Neural cell (in vitro differentiated cells): ENCODE results near the gene TOR1AIP1. TPM values are rescaled to one million over a fixed set of nuclear protein-coding genes. Genes with fewer than 3 reads are reported as not detected.

Experiments
- H2AFZ ChIP-seq: fragments of 200-600, 300-800 bp; sonication (generic), shearing (Covaris generic); 2 replicates; pipeline ENCODE4 v1.6.0; 2014; ENCODE audit warnings: low read depth, mild to moderate bottlenecking, antibody characterized with exemption, low read length, moderate library complexity
- H3F3A ChIP-seq: fragments of 200-600 bp; shearing (Covaris generic); 2 replicates; pipeline ENCODE4 v1.6.1; 2016; ENCODE audit warnings: mild to moderate bottlenecking, moderate library complexity, mixed read lengths, antibody characterized with exemption, low read length; ENCODE audit not compliant: insufficient read depth, poor library complexity, severe bottlenecking
- H3K27ac ChIP-seq: fragments of 200-600, 300-800 bp; sonication (generic), shearing (Covaris generic); 2 replicates; pipeline ENCODE4 v1.5.1; 2014; ENCODE audit warnings: mild to moderate bottlenecking, low read length, moderate library complexity
- H3K27me3 ChIP-seq: fragments of 300-800, 200-600 bp; sonication (generic), shearing (Covaris generic); 2 replicates; pipeline ENCODE4 v1.6.0; 2014; ENCODE audit warnings: mild to moderate bottlenecking, low read depth, low read length, moderate library complexity; ENCODE audit not compliant: insufficient read depth
- H3K36me3 ChIP-seq: fragments of 300-800, 200-600 bp; sonication (generic), shearing (Covaris generic); 2 replicates; pipeline ENCODE4 v1.5.1; 2014; ENCODE audit warnings: mild to moderate bottlenecking, antibody characterized with exemption, low read length, moderate library complexity; ENCODE audit not compliant: insufficient read depth
- H3K4me2 ChIP-seq: fragments of 300-800, 200-600 bp; sonication (generic), shearing (Covaris generic); 2 replicates; pipeline ENCODE4 v1.6.0; 2014; ENCODE audit warnings: mild to moderate bottlenecking, low read length
- H3K4me3 ChIP-seq: fragments of 300-800, 200-600 bp; sonication (generic), shearing (Covaris generic); 2 replicates; pipeline ENCODE4 v1.5.1; 2014; ENCODE audit warnings: mild to moderate bottlenecking, low read length, moderate library complexity
- H3K79me2 ChIP-seq: fragments of 200-600 bp; shearing (Covaris generic); replicated peaks from 2 replicates; pipeline ENCODE4 v1.6.0; 2014; ENCODE audit warnings: mild to moderate bottlenecking, low read length, moderate library complexity; ENCODE audit not compliant: insufficient read depth
- H3K9ac ChIP-seq: fragments of 300-800, 200-600 bp; sonication (generic), shearing (Covaris generic); 2 replicates; pipeline ENCODE4 v1.6.1; 2016; ENCODE audit warnings: mild to moderate bottlenecking, low read length, mixed read lengths
- H3K9me2 ChIP-seq: fragments of 200-600 bp; shearing (Covaris generic); 2 replicates; pipeline ENCODE4 v1.6.1; 2016; ENCODE audit warnings: mild to moderate bottlenecking, low read length, mixed read lengths; ENCODE audit not compliant: insufficient read depth
- H3K9me3 ChIP-seq: fragments of 200-600, 300-800 bp; sonication (generic), shearing (Covaris generic); 2 replicates; pipeline ENCODE4 v1.6.1; 2016; ENCODE audit warnings: mild to moderate bottlenecking, mixed run types, low read length, moderate library complexity, mixed read lengths
- H4K20me1 ChIP-seq: fragments of 200-600 bp; shearing (Covaris generic); 2 replicates; pipeline ENCODE4 v1.6.1; 2016; ENCODE audit warnings: mild to moderate bottlenecking, mixed run types; ENCODE audit not compliant: insufficient read depth
- EP300 ChIP-seq: fragments of 450-650 bp; conservative IDR thresholded peaks from 2 replicates; pipeline ENCODE4 v1.6.1; 2014; ENCODE audit warnings: antibody characterized with exemption, mild to moderate bottlenecking, moderate library complexity; ENCODE audit not compliant: poor library complexity, severe bottlenecking
- EZH2 ChIP-seq: fragments of 200-600, 300-800 bp; shearing (Covaris generic), sonication (generic); IDR thresholded peaks from 2 replicates; pipeline ENCODE4 v1.6.1; 2014; ENCODE audit warnings: antibody characterized with exemption, low read length, borderline replicate concordance, mild to moderate bottlenecking; ENCODE audit not compliant: insufficient read depth, poor library complexity, severe bottlenecking
- MXI1 ChIP-seq: fragments of 450-650 bp; conservative IDR thresholded peaks from 2 replicates; pipeline ENCODE4 v1.6.1; 2014; ENCODE audit warnings: antibody characterized with exemption, mild to moderate bottlenecking; ENCODE audit not compliant: poor library complexity, severe bottlenecking
- POLR2AphosphoS5 ChIP-seq: IDR thresholded peaks from 2 replicates; pipeline ENCODE4 v1.6.1; 2012
- RAD21 ChIP-seq: fragments of 450-650 bp; conservative IDR thresholded peaks from 2 replicates; pipeline ENCODE4 v1.6.1; 2014; ENCODE audit warnings: antibody characterized with exemption, mild to moderate bottlenecking, moderate library complexity
- SMC3 ChIP-seq: fragments of 450-650 bp; conservative IDR thresholded peaks from 2 replicates; pipeline ENCODE4 v1.6.1; 2014; ENCODE audit warnings: antibody characterized with exemption, mild to moderate bottlenecking, moderate library complexity; ENCODE audit not compliant: poor library complexity
- TAF1 ChIP-seq: IDR thresholded peaks from 2 replicates; pipeline ENCODE4 v1.6.1; 2012; ENCODE audit warnings: low read depth
- polyA plus RNA-seq: library from polyadenylated mRNA; depleted of rRNA; stranded (reverse); fragments of >200 nt; gene quantifications from 2 replicates; pipeline ENCODE4 v1.2.3, GENCODE V29; 2014
- TF ChIP-seq, protein P1 (sequence below): fragments of 450-650 bp; IDR thresholded peaks from 2 replicates; pipeline ENCODE4 v1.5.1; 2014; ENCODE audit warnings: antibody characterized with exemption, mild to moderate bottlenecking, moderate library complexity; ENCODE audit not compliant: poor library complexity, severe bottlenecking
- TF ChIP-seq, protein P2 (sequence below): IDR thresholded peaks from 2 replicates; pipeline ENCODE4 v1.6.1; 2012; ENCODE audit warnings: borderline replicate concordance

The TOR1AIP1 gene
- polyA plus RNA-seq, 1 donor from 2014 or later = 10.4 TPM

- peaks cover 4% of the 10 kb centered on the region for H3K36me3 ChIP-seq
- H3K9me2 ChIP-seq = no peaks in the 10 kb centered on the region
- no peak for TF ChIP-seq EZH2
- TF ChIP-seq EP300 = no peak
- TF ChIP-seq TAF1 = no peak
- TF ChIP-seq, protein P1, sequence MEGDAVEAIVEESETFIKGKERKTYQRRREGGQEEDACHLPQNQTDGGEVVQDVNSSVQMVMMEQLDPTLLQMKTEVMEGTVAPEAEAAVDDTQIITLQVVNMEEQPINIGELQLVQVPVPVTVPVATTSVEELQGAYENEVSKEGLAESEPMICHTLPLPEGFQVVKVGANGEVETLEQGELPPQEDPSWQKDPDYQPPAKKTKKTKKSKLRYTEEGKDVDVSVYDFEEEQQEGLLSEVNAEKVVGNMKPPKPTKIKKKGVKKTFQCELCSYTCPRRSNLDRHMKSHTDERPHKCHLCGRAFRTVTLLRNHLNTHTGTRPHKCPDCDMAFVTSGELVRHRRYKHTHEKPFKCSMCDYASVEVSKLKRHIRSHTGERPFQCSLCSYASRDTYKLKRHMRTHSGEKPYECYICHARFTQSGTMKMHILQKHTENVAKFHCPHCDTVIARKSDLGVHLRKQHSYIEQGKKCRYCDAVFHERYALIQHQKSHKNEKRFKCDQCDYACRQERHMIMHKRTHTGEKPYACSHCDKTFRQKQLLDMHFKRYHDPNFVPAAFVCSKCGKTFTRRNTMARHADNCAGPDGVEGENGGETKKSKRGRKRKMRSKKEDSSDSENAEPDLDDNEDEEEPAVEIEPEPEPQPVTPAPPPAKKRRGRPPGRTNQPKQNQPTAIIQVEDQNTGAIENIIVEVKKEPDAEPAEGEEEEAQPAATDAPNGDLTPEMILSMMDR = no peak
- no peak for TF ChIP-seq POLR2AphosphoS5
- TF ChIP-seq, protein P2, sequence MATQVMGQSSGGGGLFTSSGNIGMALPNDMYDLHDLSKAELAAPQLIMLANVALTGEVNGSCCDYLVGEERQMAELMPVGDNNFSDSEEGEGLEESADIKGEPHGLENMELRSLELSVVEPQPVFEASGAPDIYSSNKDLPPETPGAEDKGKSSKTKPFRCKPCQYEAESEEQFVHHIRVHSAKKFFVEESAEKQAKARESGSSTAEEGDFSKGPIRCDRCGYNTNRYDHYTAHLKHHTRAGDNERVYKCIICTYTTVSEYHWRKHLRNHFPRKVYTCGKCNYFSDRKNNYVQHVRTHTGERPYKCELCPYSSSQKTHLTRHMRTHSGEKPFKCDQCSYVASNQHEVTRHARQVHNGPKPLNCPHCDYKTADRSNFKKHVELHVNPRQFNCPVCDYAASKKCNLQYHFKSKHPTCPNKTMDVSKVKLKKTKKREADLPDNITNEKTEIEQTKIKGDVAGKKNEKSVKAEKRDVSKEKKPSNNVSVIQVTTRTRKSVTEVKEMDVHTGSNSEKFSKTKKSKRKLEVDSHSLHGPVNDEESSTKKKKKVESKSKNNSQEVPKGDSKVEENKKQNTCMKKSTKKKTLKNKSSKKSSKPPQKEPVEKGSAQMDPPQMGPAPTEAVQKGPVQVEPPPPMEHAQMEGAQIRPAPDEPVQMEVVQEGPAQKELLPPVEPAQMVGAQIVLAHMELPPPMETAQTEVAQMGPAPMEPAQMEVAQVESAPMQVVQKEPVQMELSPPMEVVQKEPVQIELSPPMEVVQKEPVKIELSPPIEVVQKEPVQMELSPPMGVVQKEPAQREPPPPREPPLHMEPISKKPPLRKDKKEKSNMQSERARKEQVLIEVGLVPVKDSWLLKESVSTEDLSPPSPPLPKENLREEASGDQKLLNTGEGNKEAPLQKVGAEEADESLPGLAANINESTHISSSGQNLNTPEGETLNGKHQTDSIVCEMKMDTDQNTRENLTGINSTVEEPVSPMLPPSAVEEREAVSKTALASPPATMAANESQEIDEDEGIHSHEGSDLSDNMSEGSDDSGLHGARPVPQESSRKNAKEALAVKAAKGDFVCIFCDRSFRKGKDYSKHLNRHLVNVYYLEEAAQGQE = no peak
- no peak for TF ChIP-seq SMC3
- TF ChIP-seq RAD21 = no peak
- no peak for TF ChIP-seq MXI1
- H3K9me3 ChIP-seq = no peaks in the 10 kb centered on the region
- no peaks in the 10 kb centered on the region for H3K27me3 ChIP-seq
- H4K20me1 ChIP-seq = no peaks in the 10 kb centered on the region
- no peaks in the 10 kb centered on the region for H3F3A ChIP-seq
- no peak overlapping the region for H3K27ac ChIP-seq
- H3K4me2 ChIP-seq = peak overlapping the region; percentile 84
- no peak overlapping the region for H3K9ac ChIP-seq
- H3K79me2 ChIP-seq = peaks cover 50% of the 10 kb centered on the region
- peak overlapping the region; percentile 74 for H3K4me3 ChIP-seq
- no peak overlapping the region for H2AFZ ChIP-seq
Measured at GRCh38 chr1:179875596-179876299, 6.3 kb upstream of the TOR1AIP1 start.

DNA sequence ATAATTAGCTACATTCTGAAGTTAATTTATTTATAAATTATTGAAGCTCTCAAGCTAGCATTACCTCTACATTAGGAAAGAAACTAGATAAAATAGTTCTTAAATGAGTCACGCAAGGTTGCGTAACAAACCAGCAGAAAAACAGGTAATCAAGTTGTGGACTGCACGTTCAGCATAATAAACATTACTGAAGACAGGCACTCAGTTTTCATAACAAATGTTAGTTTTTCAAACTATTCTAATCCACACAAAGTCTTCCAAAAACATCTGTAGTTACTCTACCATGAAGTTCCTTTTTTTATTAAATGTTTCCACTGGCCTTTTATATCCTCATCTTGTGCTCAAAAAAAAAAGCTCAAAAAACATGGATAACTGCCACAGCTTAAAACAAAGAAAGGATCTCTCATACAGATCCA, 5.8 kb upstream of the TOR1AIP1 start:
- no peak overlapping the region for H3K27ac ChIP-seq
- peak overlapping the region; percentile 84 for H3K4me2 ChIP-seq
- peaks cover 1% of the 10 kb centered on the region for H3F3A ChIP-seq
- TF ChIP-seq MXI1 (no peak), EP300 (no peak)
- no peak overlapping the region for H3K9ac ChIP-seq
- H3K27me3 ChIP-seq = no peaks in the 10 kb centered on the region
- no peaks in the 10 kb centered on the region for H3K9me2 ChIP-seq
- peaks cover 46% of the 10 kb centered on the region for H3K79me2 ChIP-seq
- no peaks in the 10 kb centered on the region for H4K20me1 ChIP-seq
- peak overlapping the region; percentile 74 for H3K4me3 ChIP-seq
- H3K9me3 ChIP-seq = no peaks in the 10 kb centered on the region
- H2AFZ ChIP-seq = no peak overlapping the region
- peaks cover under 1% of the 10 kb centered on the region for H3K36me3 ChIP-seq
